GM21515 (cell line): ENCODE results near the gene TSPAN17.
"Not testable (repeated sequence)": the region's sequence is repeated elsewhere in the genome, so short reads cannot be mapped to it uniquely, and the experiment has no call there.

ENCODE experiments used
- ATAC-seq: cut with Tn5 transposase; IDR thresholded peaks from one replicate; pipeline ENCODE4 v1.9.1; 2021; ENCODE audit not compliant: unreplicated experiment

TSPAN17 gene, protein sequence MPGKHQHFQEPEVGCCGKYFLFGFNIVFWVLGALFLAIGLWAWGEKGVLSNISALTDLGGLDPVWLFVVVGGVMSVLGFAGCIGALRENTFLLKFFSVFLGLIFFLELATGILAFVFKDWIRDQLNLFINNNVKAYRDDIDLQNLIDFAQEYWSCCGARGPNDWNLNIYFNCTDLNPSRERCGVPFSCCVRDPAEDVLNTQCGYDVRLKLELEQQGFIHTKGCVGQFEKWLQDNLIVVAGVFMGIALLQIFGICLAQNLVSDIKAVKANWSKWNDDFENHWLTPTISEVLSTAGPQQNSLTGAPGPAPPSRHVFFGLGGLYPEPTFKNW

DNA sequence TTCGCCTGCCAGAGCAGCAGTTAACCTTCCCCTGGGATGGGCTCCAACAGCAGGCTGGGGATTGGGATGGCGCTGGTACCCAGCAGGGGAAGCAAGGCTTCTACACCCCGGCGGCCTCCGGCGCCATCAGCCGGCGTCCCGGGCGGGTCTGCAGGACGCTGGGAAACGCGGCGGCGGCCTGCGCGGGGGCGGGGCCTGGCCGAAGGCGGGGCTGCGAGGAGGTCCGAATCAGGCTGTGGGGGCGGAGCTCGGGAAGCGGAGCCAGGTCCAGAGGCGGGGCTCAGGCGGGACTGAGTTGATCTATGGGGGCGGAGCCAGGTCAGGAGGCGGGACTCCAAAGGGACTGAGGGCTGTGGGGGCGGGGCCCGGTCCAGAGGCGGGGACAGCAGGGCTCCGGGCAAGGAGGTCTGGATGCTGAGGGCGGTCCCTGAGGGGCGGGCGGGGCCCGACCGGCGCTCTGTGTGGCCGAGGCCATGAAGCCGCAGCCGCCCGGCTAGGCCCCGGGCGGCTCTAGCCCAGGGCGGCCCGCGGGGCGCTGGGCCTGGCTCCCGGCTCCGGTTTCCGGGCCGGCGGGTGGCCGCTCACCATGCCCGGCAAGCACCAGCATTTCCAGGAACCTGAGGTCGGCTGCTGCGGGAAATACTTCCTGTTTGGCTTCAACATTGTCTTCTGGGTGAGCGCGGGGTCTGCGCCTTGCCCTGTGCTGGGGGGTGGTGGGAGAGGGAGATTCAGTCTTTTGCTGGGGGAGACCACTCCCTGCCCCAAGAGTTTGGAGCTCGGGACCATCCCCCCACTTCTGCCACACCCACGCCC is at the start of gene TSPAN17:
Gene TSPAN17 (plus strand): TSS at position 455 of the 813 bp plus-strand sequence. CDS start 132 bp downstream, at position 587.
- ATAC-seq = peak; percentile 92

DNA sequence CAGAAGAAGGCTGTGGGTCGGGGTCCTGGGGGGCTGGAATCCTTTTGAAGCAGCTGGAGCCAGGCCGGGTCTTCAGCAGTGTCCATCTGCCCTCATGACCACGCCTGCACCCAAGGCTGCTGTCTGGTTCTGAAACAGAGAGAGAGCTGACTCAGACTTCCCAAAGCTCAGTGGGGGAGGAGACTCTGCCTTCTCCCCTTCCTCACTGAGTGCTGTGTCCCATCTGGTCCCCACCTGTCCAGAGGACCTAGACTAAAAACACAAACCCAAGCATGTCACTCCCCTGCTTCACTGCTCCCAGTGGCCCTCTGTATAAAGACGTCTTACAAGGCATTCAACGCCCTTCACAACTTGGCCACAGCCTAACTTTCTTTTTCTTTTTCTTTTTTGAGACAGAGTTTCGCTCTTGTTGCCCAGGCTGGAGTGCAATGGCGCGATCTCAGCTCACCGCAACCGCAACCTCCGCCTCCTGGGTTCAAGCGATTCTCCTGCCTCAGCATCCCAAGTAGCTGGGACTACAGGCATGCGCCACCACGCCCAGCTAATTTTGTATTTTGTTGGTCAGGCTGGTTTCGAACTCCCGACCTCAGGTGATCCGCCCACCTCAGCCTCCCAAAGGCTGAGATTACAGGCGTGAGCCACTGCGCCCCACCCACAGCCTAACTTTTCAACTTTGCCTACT is 47.4 kb upstream of the TSPAN17 start:
- ATAC-seq = not testable (repeated sequence)

DNA sequence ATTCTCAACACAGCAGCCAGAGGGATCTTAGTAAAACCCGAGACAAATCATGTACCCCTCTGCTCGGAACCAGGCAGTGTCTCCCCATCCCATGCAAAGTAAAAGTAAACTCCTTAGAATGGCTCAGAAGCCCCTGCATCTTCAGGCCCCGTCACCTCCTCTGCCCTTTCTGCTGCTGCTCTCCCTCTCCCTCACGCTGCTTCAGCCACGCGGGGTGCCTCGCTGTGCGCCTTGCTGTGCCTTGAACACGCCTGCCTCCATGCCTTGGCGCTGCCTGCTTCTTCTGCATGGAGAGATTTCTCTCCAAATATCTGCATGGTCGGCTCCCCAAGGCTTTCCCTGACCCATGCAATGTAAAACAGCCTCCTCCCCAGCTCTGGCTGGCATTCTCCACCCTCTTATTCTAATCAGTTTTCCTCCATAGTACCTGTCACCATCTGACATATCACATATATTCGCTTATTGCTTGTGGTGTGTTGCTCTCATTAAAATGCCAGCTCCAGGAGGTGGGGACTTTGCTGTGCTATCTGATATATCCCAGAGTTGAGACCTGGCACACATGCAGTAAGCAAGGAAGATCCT is 45.3 kb upstream of the TSPAN17 start:
- no peak for ATAC-seq

DNA sequence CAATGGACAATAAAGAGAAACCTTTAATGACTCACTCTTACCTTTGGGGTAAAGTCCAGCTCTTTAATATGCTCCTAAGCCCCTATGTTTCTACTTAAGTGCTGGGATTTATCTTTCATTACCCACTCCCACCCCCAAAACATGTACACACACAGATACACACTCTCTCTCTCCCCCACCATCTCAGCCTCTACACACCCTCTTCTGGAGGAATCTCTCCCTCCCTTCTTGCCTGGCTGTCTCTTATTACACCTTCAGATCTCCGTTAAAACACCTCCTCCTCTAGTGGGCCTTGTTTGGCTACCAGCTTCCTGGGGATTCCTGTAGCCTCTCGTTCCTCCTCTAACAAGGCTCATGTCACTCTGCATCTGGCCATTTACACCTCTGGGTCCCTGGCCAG is 44.2 kb upstream of the TSPAN17 start:
- ATAC-seq = no peak

DNA sequence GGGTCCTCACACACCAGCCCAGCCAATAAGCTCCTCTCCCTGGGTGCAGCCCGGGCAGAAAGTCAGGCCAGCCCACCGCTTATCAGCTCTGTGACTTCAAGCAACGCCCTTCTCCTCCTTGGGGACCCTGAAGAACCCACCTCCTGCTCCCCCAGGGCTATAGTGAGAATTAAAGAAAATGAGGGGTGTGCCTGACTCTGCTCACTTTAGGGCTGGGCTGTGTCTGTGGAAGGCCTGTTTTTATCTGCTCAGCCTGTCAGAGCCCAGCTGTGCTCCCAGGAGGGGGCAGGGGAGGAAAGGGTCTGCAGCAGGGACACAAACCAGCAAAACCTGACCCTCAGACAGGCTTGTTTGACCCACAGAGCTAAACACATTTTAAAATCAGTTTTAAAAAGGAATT is 41.3 kb upstream of the TSPAN17 start:
- no peak for ATAC-seq

DNA sequence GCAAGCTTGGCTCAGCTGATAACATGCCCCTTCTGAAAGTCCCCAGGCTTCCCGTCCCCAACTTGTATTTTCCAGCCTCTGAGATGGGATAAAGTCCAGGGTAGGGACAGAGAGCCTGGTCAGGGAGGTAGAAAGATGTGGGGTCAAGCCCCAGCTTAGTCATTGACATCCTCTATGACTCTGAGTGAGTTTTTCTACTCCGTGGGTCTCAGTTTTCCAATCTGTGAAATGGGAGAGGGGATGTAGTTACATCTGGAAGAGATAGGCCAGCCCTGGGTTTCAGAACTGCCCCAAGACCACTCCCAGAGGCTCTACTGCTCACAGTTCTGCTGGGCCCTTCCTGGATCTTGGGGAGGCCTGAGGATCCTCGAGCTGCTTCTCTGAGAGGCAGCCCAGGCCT is 40.4 kb upstream of the TSPAN17 start:
- no peak for ATAC-seq

DNA sequence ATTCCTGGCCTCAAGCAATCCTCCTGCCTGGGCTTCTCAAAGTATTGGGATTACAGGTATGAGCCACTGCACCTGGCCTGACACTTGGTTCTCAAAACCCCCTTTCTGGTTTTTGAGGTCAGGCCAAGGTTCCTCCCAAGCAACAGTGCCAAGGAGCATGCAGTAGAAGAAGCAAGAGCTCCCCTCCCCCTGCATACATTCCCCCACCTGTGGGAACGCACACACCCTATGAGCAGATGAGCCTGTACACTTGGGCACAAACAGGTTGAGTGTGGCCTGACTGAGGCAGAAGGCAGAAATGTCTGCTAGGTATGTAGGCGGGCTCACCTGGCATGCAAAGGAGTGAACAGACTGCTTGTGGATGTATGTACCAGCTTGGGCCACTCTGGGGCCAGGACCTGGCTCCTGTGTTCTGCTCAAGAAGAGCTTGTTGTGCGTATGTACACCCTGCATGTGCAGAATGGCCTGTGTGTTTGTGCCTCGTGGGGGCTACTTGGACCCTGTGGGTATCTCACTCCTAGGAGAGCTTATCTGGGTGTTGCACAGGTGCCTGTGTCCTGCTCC is 39.1 kb upstream of the TSPAN17 start:
- no peak for ATAC-seq

DNA sequence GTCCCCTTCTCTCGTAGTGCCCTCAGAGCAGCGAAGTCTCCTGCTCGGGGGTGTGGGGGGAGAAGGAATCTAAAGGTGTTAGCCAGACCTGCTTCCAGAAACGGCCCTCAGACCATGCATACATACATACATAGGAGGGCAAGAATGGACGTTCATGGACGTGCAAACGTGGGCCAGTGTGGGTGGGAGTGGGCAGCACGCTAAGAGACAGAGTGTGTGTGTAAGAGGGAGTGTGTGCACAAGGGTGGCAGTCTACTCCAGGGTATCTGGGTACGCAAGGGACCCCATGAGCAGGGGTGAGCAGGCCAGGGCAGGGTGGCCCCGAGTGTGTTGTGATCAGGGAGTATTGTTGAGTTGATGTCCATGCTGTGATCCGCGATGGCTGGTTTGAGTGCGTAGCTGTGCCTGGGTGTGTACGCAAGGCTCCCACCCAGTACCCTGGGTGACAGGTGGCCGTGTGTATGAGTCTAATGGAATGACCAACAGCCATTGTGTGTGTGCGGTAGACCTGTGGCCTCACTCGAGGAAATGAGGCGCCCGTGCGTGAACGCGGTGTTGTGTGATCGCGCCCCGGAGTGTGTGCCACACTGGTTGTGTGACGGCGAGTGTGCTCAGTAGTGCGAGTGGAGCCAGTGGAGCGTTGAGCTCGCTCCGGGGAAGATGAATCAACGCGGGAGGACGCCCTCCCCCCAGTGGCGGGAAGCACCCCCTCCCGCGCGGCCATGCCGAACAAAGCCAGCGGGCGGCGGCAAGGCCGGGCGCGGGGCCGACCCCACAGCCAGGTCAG is 38.2 kb upstream of the TSPAN17 start:
- ATAC-seq = peak; percentile 13

DNA sequence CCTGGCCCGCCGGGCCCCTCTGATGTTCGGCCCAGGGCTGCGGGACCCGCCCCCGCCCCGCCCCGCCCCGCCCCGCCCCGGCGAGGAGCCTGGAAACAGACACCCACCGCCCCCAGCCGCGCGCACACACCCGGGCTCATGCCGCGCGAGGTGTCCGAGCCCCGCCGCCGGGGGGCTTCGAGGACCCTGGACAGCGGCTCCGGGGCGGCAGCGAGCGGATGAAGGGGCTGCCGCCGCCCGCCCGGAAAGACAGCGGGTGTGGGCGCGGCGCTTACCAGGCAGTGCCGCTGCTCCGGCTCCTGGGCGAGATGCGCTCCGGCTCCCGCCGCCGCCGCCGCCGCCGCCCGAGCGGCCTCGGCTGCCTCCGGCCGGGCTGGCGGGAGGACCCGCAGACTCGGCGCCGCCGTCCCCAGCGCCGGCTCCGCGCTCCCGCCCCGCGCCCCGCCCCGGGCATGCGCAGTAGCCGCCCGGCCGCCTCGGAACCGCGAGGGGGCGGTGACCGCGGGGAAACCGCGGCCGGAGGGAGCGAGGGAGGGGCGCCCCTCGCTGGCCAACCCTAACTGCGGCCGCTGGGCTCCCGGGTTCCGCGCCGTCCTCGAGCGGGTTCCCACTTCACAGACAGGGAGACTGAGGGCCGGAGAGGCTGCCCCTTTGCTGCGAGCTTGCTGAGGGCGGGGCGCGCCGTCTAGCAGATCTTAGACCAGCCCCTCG is 37.4 kb upstream of the TSPAN17 start, which contains the start of gene GPRIN1:
Gene GPRIN1 (minus strand): TSS at position 433 of the 711 bp plus-strand sequence. CDS start 10,322 bp downstream, outside the sequence.
- ATAC-seq = peak; percentile 68

DNA sequence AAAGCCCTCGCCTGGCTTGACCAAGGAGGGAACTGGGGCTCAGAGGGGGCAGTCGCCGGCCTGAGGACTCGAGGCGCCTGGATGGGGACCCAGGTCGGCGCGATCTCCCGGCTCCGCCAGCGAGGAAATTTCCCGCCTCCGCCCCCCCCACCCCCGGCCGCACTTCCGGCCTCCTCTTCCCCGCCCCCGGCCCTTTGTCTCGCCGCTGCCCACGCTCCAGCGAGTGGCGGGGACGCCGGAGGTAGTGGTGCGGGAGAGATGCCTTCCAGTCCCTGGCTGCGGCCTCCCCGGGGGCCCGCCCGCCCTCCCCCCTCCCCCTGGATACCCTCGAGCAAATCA is 36.9 kb upstream of the TSPAN17 start:
- peak; percentile 20 for ATAC-seq

DNA sequence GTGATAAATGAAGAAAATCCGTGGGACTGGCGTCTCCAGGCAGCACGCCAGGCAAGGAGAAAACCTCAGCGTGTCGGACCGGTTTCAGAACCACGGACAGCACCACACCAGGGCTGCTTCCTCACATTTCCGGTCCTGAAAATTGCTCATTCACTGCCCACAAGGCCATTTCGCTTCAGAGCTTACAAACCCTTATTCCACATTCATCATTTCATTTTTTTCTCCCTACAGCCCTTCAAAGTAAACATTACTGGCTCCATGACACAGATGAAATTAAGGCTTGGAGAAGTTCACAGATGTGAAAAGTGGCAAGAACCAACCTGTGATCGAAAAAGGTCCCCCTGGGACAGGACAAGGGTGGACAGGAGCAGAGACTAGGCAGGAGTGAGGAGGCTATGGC is 35.8 kb upstream of the TSPAN17 start:
- ATAC-seq = no peak

DNA sequence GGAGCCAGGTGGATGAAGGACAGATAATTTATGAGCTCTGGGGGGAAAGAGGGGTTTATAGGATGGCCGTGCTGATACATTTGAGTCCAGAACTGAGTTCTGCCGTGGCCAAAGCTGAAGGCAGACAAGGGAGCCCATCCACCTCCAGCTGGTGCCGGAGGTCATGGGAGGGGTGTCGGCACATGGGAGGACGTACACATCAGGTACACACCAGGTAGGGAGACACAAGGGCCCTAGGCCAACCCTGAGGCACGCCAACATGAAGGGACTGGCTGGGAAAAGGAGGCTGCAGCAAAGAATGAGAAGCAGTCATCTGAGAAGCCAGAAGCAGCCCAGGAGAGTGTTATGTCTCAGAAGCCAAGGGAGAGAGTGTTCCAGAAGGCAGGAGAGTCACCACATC is 35.3 kb upstream of the TSPAN17 start:
- ATAC-seq = no peak

DNA sequence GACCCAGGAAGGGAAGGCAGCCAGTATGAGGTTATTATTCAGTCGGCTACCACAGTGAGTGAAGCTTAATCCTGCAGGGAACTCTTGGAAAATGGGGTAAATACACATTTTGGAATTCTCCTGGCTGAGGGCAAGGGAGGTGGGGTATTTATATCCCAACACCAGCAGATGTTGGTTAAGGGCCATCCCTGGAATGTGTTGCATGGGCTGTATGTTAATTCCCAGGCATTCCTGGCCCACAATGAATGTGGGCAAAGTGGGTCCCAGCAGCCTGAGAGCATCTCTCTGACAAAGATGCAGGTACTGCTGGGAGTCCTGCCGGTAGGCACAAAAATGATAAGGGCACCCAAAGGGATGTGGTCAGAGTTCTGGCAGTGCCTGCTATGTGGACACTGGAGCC is 34.4 kb upstream of the TSPAN17 start:
- no peak for ATAC-seq

DNA sequence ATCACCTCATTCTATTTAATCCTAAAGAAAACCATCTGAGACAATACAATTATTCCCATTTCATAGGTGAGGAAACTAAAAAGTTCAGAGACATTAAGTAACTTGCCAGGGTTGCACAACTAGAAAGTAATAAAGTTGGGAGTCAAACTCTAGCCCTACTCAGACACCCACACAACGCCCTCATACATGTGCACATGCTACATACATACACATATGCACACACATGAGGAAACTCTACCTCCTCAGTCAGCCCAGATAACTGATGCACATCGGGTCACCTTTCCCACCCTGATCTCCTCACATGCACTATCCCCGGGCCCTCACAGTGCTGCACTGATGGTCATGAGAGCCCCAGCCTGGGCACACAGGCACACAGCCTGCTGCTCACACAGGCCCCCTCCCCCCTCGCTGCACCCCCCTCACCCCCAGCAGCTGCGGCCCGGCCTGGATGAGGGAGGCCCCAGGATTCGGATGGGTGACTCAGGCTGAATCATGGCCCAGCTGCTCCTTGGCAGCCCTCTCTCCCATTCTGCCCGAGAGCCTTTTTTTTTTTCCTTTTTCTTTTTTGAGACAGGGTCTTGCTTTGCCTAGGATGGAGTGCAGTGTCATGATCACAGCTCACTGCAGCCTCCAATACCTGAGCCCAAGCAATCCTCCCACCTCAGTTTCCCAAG is 32.3 kb upstream of the TSPAN17 start:
- ATAC-seq = no peak

DNA sequence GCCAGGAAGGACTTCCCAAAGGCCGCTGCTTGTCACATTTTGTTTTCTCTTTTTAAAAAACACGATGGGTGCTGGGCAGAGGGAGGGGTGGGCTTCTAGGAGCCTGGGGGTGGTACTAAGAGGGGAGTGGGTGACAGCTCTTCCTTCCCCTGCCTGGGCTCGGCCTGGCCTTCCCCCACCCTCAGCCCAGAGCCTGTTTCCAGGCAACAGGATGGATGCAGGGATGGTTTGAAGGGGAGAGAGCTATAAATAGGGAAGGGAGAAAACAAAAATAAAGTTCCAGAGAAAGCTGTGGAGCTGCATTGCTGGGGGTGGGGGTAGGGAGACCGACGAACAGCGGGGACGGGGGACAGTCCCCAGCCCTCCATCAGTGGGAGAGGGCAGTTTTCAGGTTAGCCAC is 30.8 kb upstream of the TSPAN17 start:
- no peak for ATAC-seq

DNA sequence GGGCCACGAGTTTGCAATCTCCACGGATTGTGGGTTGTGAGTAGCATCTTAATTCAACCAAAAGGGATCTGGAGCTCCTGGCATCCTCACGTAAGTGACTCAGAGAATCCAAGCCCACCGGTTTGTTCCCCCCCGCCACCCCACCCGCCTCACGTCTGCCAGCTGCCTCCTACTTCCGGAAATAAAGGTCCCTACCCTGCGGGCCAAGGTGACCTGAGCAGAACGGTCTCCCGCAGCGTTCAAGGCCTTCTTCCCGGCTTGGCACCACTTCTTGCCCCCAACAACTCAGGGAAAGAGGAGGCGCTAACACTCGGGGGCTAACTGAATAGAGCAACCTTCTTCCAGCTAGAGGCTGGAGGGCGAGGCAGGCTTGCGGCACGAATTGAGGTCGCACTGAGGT is 28.5 kb upstream of the TSPAN17 start:
- ATAC-seq = no peak

DNA sequence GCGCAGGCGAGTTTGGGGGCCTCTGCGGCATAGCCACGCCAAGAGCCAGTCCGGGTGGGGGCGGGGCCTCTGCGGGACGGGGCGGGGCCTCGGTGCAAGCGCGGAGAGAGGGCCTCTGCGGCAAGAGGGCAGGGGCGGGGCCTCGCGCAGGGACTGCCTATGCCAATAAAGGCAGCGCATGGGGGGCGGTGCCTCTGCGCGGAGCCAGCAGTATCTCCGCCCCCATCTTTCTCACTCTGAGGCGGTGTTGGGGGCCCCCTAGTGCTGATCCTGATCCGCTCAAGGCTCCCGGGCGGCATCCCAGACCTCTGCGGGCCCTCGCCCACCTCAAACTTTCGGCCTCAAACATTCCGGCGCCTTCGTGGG is 28.1 kb upstream of the TSPAN17 start:
- ATAC-seq = peak; percentile 68

DNA sequence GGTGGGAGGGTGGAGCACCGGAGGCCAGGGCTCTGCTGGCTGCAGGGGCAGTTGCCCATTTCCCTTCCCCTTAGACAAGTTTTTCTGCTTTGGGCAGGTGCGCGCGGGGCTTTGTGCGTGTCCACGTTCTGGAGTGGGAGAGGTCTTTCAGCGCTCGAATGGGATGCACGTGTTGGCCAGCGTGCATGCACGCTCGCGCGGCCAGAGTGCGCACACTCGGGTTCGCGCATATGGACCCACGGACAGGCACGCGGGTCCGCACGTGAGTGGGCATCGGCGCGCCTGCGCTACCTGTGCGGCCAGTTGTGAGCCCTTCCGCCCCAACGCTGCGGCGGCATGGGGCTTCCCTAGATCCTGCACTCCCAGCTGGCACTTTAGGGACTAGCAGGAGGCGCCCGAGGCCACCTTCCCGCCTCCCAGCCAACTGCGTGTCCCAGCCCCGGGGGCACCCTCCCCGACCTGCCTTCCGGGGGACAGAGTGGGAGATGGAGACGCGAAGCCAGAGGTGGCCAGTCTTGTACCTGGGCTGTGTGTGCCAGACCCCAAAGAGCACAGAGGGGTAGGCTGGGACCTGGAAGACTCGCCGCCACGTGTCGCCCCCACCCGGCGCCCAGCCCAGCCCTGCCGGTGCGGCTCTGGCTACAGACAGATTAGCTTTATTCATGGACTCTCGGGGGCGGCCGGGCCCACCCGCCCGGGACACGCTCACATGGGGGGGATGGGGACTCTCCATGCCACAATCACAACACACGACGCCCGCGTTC is 27.5 kb upstream of the TSPAN17 start:
- ATAC-seq = no peak
